Astrocyte (in vitro differentiated cells and primary cell): ENCODE measurements around the gene PP2D1.

Experiments
- CTCF ChIP-seq: IDR thresholded peaks from 2 replicates; pipeline ENCODE4 v1.5.1; 2011; ENCODE audit warnings: low read depth, mild to moderate bottlenecking, inconsistent platforms, low read length, moderate library complexity; ENCODE audit not compliant: insufficient read depth
- EZH2 ChIP-seq: IDR thresholded peaks from 2 replicates; pipeline ENCODE4 v1.6.1; 2012; ENCODE audit warnings: mild to moderate bottlenecking, low read length, inconsistent platforms; ENCODE audit not compliant: insufficient read depth

GRCh38 chr3:19994796-19995195 lies 17.3 kb downstream of the PP2D1 start:
- TF ChIP-seq CTCF = no peak
- TF ChIP-seq EZH2 = no peak
